Ovary (tissue), 9 donors: ENCODE data around the gene CLOCK. TPM values are rescaled to one million over a fixed set of nuclear protein-coding genes. Genes with fewer than 3 reads are reported as not detected.

Experiments
- DNase-seq, 5 donors: peaks; one replicate each; pipeline ENCODE4 v3.0.0-alpha.2; 2019 to 2020
- H3K27ac ChIP-seq, 2 donors: fragments of 200-600 bp; one replicate each; pipeline versions ENCODE4 v1.5.1 to v1.8.0; 2019 to 2022
- H3K27me3 ChIP-seq: fragments of 200-600 bp; one replicate; pipeline ENCODE4 v1.8.0; 2022
- H3K36me3 ChIP-seq: fragments of 200-600 bp; sonication (generic); one replicate; pipeline ENCODE4 v1.5.1; 2019
- H3K4me1 ChIP-seq: one replicate; pipeline ENCODE4 v1.8.1; 2013; ENCODE audit warnings: mild to moderate bottlenecking, moderate library complexity; ENCODE audit not compliant: insufficient read depth
- H3K4me3 ChIP-seq: fragments of 200-600 bp; sonication (generic); one replicate; pipeline ENCODE4 v1.5.1; 2017
- H3K9me3 ChIP-seq, 2 donors: fragments of 200-600 bp in 1 of 2; sonication (generic) in 1 of 2; one replicate each; pipeline versions ENCODE4 v1.5.1 to v1.8.1; 2013 to 2019; ENCODE audit warnings: mild to moderate bottlenecking in 1 of 2, moderate library complexity in 1 of 2
- CTCF ChIP-seq, 3 donors: fragments of 450-650 bp in 2 of 3; fragments of 200-600 bp in 1 of 3; IDR thresholded peaks; one replicate each; pipeline versions ENCODE4 v1.5.1 to v1.8.0; 2016 to 2022; ENCODE audit warnings: antibody characterized with exemption in 3 of 3, mild to moderate bottlenecking in 1 of 3
- EP300 ChIP-seq: sonication (generic); formaldehyde crosslinking; IDR thresholded peaks from one replicate; pipeline ENCODE4 v1.6.1; 2017; ENCODE audit warnings: antibody characterized with exemption
- POLR2A ChIP-seq: fragments of 450-650 bp; IDR thresholded peaks from one replicate; pipeline ENCODE4 v1.6.1; 2017; ENCODE audit warnings: antibody characterized with exemption, mild to moderate bottlenecking, moderate library complexity
- WGBS, 3 donors: extraction: QIAGEN DNeasy Blood & Tissue Kit in 1 of 3; methylation state at CpG; one replicate each; pipeline versions ENCODE4 v1.1.5 to v1.1.7; 2013 to 2017; 5-methylcytosine and 5-hydroxymethylcytosine counted together
- intact Hi-C, 4 donors: fragments of 100-400 bp; cut with DNase I; formaldehyde crosslinking; loops; one replicate each; pipeline versions ENCODE4 v1.11.0 to v1.15.1; 2022 to 2023
- polyA plus RNA-seq, 2 donors: library from polyadenylated mRNA; stranded (reverse); fragments of 200-250 nt in 1 of 2; fragments of 350-450 nt in 1 of 2; fragmentation: Illumina TruSeq in 1 of 2; extraction: RNeasy Lipid Tissue Mini Kit (QIAGEN cat#74804) in 1 of 2; gene quantifications; one replicate each; pipeline ENCODE4 v1.2.3, GENCODE V29; 2013 to 2014
- total RNA-seq, 7 donors: library from RNA; depleted of rRNA in 2 of 7; stranded (reverse); fragments of >200 nt in 2 of 7; fragmentation: NEBNext Ultra II Directional in 3 of 7; extraction: Animal tissue kit (Norgen Biotek cat#: 25700) in 3 of 7; gene quantifications; one replicate each; pipeline versions ENCODE4 v1.1.0 to v1.2.4, GENCODE V29; 2016 to 2023
- donor health status: DM: no; HTN: no; CAD: no; lungs with moderate emphysema.
- donor health status: DM: no; HTN: no; CAD: no.
- donor health status: Bipolar disorder and iron deficiency.
- donor health status: DM: yes; HTN: yes; CAD: no.
- donor health status: DM: no; HTN: no; CAD: no.
- donor health status: DM: yes; HTN: yes; CAD: no.

The CLOCK gene
- total and polyA plus RNA-seq, 9 donors = 5.4 to 36.4 (median 27.5) TPM

GRCh38 chr4:55578341-55579010 lies 31.8 kb upstream of the CLOCK start:
- no peak overlapping the region for H3K4me3 ChIP-seq
- H3K36me3 ChIP-seq = no peaks in the 10 kb centered on the region
- H3K27me3 ChIP-seq = no peaks in the 10 kb centered on the region
- DNase-seq = no peak
- no peaks in the 10 kb centered on the region for H3K4me1 ChIP-seq
- H3K9me3 ChIP-seq = no peaks in the 10 kb centered on the region
- intact Hi-C loops = no loop called here
- TF ChIP-seq CTCF (IDR thresholded peaks at IDR 0.05) (no peak), EP300 (no peak), POLR2A (no peak)
- H3K27ac ChIP-seq = no peak overlapping the region

GRCh38 chr4:55575513-55575912 lies 28.8 kb upstream of the CLOCK start:
- H3K4me1 ChIP-seq = no peaks in the 10 kb centered on the region
- H3K9me3 ChIP-seq = no peaks in the 10 kb centered on the region
- no peak for TF ChIP-seq POLR2A
- no peak for TF ChIP-seq CTCF (IDR thresholded peaks at IDR 0.05)
- TF ChIP-seq EP300 = no peak
- 71 to 85% (median 78%) methylated on average over 1 of the region's 1 CpG for WGBS, 3 donors
- H3K4me3 ChIP-seq = no peak overlapping the region
- no peak overlapping the region for H3K27ac ChIP-seq
- H3K27me3 ChIP-seq = no peaks in the 10 kb centered on the region
- H3K36me3 ChIP-seq = no peaks in the 10 kb centered on the region
- DNase-seq = no peak
- intact Hi-C loops = no loop called here

GRCh38 chr4:55574252-55574651 lies 27.5 kb upstream of the CLOCK start:
- no peak for DNase-seq
- H3K4me1 ChIP-seq = no peaks in the 10 kb centered on the region
- WGBS, 3 donors = 53 to 79% (median 74%) methylated on average over 1 of the region's 1 CpG
- no peaks in the 10 kb centered on the region for H3K27me3 ChIP-seq
- H3K9me3 ChIP-seq = no peaks in the 10 kb centered on the region
- no peak overlapping the region for H3K27ac ChIP-seq
- no peak for TF ChIP-seq EP300
- TF ChIP-seq POLR2A = no peak
- TF ChIP-seq CTCF (IDR thresholded peaks at IDR 0.05) = no peak
- H3K36me3 ChIP-seq = no peaks in the 10 kb centered on the region
- intact Hi-C loops = no loop called here
- no peak overlapping the region for H3K4me3 ChIP-seq

GRCh38 chr4:55571806-55572205 lies 25.1 kb upstream of the CLOCK start:
- no peaks in the 10 kb centered on the region for H3K36me3 ChIP-seq
- H3K4me3 ChIP-seq = no peak overlapping the region
- 87 to 92% (median 90%) methylated on average over 3 of the region's 3 CpGs for WGBS, 3 donors
- intact Hi-C loops = no loop called here
- no peak overlapping the region for H3K27ac ChIP-seq
- no peak for DNase-seq
- H3K9me3 ChIP-seq = no peaks in the 10 kb centered on the region
- H3K4me1 ChIP-seq = no peaks in the 10 kb centered on the region
- TF ChIP-seq POLR2A = no peak
- TF ChIP-seq EP300 = no peak
- TF ChIP-seq CTCF (IDR thresholded peaks at IDR 0.05) = no peak
- no peaks in the 10 kb centered on the region for H3K27me3 ChIP-seq
